Fibroblast of skin of scalp (primary cell): ENCODE results near the gene BLNK.

ENCODE experiments used
- DNase-seq: peaks from one replicate; pipeline ENCODE4 v3.0.0-alpha.2; 2013

The BLNK gene

GRCh38 chr10:96261132-96261531, 10.2 kb downstream of the BLNK start:
- no peak for DNase-seq

GRCh38 chr10:96260014-96260413, 11.4 kb downstream of the BLNK start:
- no peak for DNase-seq

DNA sequence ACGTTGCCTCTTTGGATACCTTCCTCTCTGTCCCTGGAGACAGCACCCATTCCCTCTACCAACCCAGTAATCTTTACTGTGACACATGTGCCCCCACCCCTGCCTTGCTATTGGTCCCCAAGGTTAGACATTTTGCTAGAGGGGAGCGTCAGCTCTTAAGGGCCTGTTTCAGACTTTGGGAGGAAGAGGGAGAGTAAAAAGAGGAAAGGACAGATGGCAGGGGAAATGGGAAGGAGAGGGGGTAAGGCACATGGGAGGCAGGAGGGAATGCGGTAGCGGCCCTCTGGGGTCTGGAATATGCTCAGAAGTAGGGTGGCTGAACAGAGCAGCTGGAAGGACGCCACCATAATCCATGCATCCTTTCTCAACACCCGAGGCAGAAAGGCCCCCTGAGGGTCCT, 12.2 kb downstream of the BLNK start:
- no peak for DNase-seq

- no peak for DNase-seq
Measured at GRCh38 chr10:96257944-96258343, 13.4 kb downstream of the BLNK start.

- no peak for DNase-seq
Measured at GRCh38 chr10:96255549-96256333, 15.6 kb downstream of the BLNK start.

DNA sequence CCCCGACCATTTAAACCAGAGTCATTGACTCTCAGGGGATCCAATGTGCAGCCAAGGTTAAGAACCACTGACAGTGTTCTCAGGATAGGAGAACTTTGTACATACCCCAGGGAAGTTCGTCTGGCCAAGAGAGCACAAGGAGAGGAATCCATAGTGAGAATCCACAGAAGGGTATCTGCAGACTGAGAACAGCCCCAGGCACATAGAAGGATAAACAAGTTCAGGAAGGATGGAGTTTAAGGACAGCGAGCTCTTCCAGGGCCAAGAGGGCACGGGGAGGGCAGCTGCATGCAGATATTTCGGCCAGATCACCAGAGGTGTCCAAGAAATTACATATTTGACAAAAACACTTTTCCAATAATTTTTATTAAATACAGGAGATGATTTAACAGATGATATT, 16.4 kb downstream of the BLNK start:
- no peak for DNase-seq

DNA sequence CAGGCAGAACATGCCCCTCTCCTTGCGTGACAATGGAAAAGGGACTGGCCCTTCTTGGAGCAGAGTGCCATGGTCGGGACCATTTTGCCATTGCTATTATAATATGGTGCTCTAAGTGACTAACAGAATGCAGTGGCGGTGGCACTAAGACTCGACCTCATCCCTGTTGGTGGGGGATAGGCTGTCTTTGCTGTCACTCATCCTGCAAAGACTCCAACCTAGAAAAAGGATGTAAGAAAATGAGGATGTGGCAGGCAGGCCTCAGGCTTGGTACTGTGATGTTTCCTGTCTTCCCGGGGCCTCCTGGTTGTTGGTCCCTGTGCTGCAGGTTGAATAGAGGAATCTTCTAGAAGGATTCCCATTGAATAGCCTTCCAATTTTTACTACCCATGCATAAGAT, 18.6 kb downstream of the BLNK start:
- no peak for DNase-seq

DNA sequence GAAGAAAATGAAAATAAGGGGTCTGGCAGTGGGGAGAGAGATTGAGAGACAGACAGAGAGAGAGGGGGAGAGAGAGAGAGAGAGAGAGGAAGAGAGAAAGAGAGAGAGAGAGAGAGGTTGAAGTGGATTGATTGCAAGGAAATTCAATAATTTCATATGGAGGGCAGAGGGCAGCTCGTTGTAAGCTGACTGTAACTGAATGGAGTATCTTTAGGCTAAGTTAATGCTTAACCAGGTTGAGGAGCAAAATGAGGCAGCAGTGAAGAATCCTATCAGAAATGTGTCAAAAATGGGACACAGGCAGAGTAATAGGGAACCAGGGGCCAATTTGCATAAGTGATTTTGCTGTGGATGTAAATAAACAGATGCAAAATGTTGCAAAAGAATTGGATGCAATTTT, 21.0 kb downstream of the BLNK start:
- DNase-seq, result no peak

DNA sequence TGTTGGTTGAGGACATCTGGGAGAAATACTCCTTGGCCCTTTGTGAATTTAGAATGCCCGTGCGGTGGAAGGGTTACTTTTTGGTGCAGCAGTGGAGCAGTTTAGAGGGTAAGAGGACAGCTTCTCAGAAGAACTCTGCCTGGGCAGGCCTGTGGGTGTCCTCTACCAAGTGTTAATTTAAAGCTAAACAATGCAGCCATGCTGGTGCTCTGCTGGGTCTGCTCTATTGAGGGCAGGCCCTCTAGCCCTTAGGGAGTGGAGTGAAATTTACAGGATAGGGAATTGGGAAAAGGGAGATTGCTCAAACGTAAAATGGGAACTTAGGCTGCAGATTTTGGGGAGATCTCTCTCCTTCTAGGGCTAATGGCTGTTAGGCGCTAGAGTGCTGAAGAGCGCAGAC, 22.1 kb downstream of the BLNK start:
- DNase-seq, result no peak

DNA sequence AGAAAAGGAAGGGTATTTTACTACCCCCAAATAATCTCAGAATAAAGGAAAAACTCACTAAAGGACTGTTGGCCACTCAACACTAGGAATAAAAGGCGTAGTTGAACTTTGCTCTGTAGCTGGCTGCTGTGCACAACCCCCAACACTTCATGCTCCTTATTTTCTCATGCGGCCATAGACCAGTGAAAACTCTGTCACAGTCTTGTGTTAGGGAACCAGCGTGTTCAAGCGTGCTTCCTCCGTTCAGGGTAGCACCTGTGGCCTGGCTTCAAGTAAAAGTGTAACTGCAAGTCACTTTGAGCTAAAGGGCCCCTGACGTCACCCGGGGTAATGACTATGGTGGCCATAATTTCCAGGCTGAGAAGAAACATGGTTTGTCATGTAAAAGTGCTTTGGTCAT, 27.0 kb downstream of the BLNK start:
- DNase-seq, result no peak

GRCh38 chr10:96243296-96243695, 28.1 kb downstream of the BLNK start:
- no peak for DNase-seq

DNA sequence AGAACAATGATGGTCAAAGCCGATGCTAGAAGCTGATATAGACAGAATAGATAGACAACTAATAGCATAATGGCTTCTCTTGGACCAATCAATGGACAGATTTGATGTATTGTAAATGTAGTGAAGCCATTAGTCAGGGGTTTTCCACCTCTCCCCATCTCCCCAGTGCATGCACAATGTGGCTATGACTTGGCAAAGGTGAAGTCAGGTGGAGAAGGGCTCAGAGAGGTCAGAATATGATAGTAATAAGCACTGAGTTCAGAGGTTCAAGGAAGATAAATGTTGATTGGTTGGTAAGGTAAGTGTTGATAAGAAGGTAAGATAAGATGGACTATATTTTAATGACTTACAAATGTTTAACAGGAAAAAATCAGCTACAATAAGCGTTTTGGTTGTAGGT, 28.5 kb downstream of the BLNK start:
- no peak for DNase-seq

DNA sequence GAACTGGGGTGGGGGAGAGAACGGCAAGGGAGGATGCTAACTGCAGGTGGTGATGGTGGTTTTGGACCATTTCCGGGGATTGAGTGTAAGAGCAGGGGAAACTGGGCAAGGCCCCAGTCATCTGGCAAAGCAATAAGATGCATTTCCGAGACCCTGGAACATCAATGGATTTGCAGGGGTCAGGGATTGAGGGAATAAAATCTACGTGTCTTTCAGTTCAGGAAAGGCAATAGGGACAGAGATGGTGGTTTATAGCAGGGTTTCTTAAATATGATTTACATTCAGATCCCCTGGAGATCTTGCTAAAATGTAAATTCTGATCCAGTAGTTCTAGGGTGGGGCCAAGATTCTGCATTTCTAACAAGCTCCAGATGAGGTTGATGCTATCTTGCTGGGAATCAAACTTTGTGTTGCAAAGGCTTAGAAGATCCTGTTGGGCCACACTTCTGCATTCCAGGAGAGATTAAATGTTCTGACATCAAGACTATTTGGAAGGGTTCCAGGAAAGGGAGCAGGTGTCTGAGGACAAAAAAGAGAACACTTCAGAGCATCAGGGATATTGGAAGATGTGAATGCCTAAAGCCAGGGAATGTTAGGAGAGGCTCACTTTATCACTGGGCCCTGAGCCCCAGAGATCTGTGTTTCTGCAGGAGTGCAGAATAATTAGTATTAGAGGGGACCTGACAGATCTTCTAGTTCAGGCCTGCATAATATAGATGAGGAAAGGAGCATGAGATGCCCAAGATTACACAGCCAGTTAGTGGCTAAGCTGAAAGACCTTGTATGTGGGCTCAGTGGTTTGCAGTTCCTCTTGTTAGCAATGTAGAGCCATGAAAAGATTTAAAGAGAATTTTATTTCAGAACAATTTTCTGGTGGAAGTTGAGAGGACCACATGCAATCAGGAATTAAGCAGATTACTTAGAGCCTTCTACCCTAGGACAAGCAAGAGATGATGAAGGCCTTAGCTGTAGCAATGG, 32.4 kb downstream of the BLNK start:
- DNase-seq, result no peak

DNA sequence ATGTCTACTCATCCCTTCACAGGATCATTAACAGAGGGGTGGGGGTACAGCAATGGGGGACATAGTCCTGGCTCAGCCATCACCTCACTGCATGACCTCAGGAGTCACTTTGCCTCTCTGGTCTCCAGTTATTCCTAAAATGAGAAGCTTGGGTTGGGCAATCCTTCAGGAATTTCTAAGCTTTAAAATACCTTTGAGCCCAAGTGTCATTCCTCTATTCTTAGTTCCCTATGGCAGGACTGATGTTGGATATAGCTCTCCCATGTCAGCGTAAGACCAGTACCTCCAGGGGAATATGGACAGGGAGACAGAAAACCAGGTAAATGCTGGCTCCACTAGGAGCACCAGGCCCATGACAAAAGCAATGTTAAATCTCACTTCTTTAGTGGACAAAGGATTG, 34.5 kb downstream of the BLNK start:
- no peak for DNase-seq

- no peak for DNase-seq
Measured at GRCh38 chr10:96236090-96236478, 35.3 kb downstream of the BLNK start.

DNA sequence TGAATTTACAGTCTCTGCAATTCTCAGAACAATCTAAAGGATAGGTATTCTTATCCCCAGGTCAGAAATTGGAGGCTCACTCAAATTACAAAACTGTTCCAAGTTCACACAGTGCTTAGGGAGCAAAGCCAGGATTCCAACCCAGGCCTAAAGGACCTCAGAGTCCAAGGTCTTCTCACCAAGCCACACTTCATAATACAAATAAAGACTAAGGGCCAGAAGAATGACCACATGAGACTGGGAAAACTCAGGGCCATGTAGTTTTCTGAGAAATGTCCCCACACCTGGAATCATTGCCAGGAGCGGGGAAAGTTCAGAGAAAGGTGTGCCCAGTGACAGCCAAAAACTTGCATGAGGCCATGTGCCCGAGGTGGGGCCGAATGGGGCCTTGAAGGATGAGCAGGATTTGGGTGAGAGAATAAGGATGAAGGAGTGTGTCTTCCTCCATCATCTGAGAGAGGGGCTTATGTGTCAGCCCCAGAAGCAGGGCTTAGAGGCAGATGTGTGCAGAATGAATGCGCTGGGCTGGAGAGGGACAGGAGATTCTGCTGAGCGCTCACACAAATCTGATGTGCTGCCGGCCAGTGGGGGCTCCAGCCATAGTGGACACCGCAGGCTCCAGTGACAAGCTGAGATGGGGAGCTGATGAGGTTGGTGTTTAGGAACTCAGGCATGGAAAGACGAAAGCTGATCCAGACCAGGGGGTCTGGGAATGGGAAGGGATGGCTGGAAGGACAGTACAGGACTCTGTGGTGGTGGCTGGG, 35.9 kb downstream of the BLNK start:
- DNase-seq, result no peak

GRCh38 chr10:96233959-96234358, 37.4 kb downstream of the BLNK start:
- no peak for DNase-seq

DNA sequence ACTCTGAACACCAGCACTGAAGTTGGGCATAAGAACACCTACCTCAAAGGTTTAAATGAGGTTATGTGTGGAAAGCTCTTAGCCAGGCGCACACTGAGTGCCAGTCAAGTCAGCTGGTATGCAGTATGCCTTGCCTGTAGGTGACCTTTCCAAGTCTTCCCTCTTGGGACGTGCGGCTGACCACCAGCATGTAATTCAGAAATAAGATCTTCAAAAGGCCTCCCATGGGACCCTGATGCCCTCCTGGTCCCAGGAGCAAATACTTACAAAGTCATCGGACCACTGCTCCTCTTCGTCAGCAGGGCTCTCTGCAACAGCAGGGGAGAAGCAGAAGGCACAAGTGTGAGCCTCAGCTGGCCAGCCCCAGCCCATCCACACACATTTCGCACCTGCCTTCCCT, 40.8 kb downstream of the BLNK start:
- no peak for DNase-seq

DNA sequence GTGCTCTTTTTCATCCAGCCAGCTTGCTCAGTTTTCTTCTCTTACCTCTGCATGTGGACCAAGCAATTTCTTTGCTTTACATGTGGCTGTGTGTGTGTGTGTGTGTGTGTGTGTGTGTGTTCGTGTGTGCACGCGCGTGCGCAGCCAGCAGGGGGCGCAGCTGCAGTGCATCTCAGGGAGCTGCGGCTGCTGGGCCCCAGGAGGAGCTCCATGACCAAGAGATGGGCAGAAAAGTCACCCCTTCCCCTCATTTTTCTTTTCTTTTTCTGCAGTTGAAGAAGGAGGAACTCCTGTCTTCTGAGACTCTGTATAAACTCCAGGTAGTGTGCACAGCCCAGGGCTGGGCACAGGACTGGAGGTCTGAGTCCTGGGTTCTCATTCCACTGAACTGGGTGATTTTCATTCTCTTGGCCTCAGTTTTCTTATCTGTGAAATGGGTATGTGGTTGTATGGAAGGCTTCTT, 41.8 kb downstream of the BLNK start:
- DNase-seq, result peak; percentile 71

GRCh38 chr10:96228408-96228994, 42.9 kb downstream of the BLNK start:
- no peak for DNase-seq

GRCh38 chr10:96227206-96227605, 44.2 kb downstream of the BLNK start:
- DNase-seq, result no peak

- no peak for DNase-seq
Measured at GRCh38 chr10:96225119-96225518, 46.2 kb downstream of the BLNK start.

DNA sequence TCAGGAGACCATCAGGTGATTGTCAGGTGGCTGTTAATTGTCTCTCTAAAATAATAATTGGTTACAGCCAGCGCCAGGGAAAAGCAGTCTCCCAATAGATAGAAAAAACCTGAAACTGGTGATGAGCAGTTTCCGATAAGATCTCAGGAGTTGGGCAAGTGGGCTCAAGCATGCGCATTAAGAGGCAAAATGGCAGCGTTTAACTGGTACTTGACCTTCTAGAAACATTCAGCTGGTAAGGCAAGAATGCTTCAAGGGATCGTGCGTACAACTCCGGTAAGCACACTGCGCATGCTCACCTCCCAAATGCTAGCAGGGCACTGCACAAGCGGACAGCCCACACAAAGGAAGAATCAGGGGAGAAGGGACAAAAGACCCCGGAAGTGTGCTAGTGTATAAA, 48.5 kb downstream of the BLNK start:
- DNase-seq, result no peak
